HG03175 (cell line): ENCODE measurements around the gene KAT8.
A peak's percentile ranks its signal among the peaks of the same experiment; 100 is the strongest.
"Not testable (repeated sequence)": the region's sequence is repeated elsewhere in the genome, so short reads cannot be mapped to it uniquely, and the experiment has no call there.

ENCODE experiments used
- ATAC-seq: cut with Tn5 transposase; IDR thresholded peaks from one replicate; pipeline ENCODE4 v1.9.1; 2021; ENCODE audit warnings: mild to moderate bottlenecking, moderate library complexity; ENCODE audit not compliant: unreplicated experiment

KAT8 gene

DNA sequence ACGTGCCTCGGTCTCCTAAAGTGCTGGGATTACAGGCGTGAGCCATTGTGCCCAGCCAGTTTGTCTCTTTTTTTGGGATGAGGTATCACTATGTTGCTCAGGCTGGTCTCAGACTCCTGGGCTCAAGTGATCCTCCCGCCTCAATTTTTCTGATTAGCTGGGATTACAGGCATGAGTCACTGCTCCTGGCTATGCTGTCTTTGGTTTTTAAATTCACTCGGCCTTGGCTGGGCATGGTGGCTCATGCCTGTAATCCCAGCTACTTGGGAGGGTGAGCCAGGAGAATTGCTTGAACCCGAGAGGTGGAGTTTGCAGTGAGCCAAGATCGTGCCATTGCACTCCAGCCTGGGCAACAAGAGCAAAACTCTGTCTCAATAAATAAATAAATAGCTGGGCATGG, 27.0 kb downstream of the KAT8 start:
- not testable (repeated sequence) for ATAC-seq

DNA sequence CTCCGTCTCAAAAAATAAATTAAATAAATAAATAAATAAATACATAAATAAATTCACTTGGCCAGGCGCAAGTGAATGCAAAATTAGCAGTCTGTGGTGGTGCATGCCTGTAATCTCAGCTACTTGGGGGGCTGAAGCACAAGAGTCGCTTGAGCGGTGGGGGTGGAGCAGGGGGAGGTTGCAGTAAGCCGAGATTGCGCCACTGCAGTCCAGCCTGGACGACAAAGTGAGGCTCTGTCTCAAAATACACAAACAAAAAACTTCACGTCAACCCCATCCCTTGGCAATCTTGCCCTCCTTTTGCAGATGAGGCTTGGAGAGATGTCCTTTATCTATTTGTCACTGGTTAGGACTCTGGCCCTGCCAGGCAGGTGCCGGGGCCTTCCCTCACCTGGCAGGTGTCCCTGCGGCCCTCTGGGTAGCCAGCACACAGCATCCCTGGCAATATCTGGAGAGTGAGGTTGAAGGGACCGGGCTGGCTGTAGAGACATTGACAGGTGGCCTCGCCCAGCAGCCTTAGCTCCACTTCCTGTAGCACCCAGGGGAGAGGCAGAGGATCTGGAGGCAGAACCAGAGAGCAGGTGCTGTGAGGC, 28.0 kb downstream of the KAT8 start:
- ATAC-seq = no peak

DNA sequence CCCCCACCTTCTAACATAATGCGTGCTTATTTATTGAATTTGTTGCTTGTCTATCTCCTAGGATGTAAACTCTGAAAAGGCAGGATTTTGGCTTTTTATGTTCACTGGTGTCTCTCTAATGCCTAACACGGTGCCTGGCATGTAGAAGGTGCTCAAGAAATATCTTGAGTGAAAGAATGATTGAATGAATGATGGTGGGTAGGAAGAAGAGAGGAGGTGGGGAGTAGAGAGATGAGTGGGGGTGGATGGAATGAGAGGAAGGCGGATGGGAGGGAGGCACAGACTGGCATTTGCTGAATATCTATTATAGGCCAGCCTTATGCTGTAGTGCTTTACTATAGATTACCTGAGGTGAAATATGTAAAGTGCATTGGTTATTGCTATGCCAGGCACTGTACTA, 30.1 kb downstream of the KAT8 start:
- ATAC-seq = no peak

DNA sequence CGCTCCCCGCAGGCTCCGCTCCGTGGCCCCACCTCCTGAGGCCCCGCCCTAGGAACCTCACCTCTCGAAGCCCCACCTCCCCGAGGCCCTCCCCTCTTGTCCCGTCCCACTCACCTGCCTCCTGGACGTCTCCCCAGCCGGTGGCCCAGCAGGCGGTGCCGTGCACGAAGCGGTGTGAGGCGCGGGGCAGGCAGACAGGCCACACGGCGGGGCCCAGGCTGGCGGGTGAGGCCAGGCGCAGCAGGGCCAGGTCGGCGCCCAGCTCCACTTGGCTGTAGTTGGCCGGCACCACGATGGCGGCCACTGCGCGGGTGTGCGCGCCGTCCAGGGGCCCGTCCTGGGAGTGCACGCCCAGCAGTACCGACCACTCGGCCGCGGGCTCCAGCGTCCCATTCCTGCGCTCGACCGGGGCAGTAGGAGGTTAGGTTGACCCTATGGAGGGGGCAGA, 30.8 kb downstream of the KAT8 start:
- no peak for ATAC-seq

DNA sequence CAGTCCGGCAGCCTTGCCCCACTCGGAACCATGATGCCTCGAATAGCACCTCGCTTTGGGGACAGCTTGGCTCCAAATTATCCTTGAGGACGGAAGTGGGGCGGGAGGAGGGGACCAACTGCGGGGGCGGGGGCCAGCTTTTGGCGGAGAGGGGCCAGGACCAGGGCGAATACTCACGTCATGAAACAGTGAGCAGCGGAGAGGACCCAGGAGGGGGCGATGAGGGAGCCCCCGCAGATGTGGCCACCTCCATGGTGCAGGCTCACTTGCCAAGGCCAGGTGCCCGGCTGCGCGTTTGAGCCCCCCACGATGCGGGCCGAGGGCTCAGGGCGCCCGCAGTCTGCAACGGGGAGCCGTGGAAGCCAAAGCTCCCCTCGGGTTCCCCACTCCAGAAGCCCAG, 31.4 kb downstream of the KAT8 start:
- no peak for ATAC-seq

DNA sequence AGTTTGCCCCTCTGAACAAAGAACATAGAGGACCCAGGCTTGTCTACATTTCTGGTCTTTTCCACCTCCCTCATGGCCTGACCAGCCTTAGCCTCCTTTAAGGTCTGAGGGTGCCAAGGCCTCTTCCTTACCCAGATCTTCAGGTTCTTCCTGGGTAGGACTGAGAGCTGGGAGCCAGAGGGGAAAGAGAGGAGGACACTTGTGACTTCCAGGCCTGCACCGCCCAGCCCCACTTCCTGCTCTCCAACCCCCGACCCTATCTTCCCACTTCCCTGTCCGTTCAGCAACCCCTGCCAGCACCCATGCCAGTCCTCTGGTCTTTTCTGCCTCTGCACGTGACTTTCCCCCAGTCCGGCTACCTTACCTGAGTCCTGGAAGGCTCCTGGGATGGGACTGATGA, 31.9 kb downstream of the KAT8 start:
- no peak for ATAC-seq

DNA sequence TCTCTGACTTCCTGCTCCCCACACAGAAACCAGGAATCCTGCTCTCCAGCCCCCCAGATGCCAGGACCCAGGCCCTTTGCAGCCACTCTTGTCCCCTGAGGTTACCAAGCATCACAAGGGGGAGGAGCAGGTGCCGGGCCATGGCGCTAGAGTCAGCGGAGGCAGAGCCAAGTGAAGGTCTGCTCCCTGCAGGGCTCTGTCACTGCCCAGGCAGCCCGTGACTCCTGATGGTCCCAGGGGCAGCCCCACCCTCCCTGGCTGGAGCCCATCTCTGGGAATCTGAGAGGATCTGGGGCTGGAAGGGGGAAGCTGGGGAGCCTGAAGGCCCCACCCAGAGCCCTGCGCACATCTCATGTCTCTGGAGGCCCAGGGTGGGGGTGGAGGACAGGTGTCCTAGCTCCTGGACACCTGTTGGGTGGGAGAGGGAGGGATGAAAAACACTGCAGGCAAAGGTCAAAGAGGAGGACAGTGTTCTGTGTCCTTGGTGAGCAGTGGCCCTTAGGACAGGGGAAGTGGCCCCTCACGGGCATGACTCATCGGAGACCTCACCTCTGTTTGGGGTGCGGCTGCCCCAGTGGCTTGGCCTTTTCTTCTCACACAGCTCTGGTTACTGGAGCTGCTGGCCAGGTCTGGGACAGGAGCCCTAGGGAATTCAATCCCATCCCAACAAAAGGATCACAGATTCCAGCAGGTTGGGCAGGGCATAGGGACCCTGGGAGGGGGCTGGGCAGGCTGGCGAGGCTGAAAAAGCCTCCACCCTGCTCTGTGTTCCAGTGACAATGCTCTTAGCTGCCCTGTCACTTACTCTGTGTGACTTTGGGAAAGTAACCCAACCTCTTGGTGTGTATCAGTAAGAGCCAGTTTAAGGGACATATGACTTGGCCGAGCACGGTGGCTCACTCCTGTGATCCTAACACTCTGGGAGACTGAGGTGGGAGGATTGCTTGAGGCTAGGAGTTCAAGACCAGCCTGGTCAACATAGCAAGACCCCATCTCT, 32.7 kb downstream of the KAT8 start, which contains the start of gene PRSS36:
Gene PRSS36, minus strand, starts transcription at position 173 of the 997 bp plus-strand sequence. Its CDS starts 31 bp downstream, at position 142.
- no peak for ATAC-seq

DNA sequence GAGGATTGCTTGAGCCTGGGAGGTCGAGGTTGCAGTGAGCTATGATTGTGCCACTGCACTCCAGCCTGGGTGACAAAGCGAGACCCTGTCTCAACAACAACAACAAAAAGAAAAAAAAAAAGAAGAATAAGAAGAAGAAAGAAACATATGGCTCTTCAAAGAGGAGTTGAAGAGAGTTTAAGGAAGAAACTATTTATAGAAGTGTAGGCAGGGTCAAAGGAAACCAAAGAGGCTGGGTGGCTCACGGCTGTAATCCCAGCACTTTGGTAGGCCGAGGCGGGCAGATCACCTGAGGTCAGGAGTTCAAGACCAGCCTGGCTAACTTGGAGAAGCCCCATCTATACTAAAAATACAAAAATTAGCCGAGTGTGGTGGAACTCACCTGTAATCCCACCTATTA, 33.5 kb downstream of the KAT8 start:
- not testable (repeated sequence) for ATAC-seq

DNA sequence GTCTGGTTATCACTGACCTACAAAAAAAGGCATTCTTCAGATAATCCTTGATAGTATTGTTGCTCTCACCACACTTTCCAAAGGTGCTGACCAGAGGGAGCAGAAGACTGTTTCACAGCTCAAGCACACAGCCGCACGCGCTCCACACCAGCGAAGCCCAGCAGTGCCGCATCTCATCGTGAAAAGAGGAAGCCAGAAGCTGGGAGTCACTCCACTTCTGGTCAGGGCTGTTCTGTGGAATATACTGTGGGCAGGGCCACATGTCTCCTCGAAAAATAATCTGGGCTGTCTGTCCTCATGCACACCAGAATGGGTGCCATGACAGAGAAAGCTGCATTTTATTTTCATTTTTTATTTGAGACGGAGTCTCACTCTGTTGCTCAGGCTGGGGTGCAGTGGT, 39.7 kb downstream of the KAT8 start:
- ATAC-seq = no peak

DNA sequence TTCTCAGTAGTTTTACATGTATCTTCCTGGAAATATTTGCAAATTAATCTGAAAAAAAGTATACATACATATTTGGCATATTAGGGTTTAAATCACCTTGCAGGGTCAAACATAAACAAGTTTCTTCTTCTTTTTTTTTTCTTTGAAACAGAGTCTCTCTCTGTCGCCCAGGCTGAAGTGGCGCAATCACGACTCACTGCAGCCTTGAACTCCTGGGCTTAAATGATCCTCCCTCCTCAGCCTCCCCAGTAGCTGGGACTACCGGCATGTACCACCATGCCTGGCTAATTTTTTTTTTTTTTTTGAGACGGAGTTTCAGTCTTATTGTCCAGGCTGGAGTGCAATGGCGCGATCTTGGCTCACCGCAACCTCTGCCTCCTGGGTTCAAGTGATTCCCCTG, 49.9 kb downstream of the KAT8 start:
- ATAC-seq = no peak

DNA sequence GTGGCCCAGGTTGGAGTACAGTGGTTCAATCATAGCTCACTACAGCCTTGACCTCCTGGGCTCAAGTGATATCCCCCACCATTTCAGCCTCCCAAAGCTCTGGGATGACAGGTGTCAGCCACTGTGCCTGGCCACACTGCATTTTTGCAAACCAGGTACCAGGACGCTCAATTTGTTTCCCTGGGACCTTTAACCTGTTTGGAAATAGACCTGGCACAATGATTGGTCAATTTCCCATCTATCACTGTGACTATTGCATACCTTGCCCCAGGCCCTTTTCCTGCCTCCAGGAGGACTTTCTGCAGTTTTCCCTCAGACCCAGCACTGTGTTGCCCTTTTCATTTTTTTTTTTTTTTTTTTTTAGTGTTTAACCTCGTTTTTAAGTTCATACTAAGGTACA, 51.4 kb downstream of the KAT8 start:
- ATAC-seq = no peak

DNA sequence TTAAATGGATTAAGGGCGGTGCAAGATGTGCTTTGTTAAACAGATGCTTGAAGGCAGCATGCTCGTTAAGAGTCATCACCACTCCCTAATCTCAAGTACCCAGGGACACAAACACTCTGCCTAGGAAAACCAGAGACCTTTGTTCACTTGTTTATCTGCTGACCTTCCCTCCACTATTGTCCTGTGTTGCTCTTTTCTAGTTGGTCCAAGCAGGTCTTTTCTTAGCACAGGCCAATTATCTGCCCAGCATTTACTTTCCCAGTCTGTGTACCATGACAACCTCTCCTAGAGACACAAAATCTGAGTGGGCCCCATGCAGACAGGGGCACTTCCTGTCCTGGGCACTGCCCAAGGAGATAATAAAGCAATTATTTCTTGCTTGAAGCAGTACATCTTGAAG, 52.6 kb downstream of the KAT8 start:
- ATAC-seq = not testable (repeated sequence)

DNA sequence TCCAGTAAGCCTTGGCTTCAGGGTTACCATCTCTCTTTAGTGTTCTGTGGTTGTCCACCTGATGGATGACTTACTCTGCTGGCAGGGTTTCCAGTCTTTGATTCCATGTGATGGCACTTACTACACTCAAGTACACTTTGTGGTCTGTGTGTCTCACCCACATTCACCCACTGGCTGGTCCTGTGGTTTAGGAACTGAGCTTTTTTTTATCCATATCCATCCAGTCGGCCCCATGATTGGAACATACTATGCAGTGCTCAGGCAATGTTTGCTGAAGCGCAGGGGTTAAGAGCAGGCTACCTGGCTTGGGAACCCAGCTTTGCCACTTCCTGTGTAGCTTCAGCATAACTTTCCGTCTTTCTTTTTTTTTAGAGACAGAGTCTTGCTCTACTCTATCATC, 59.7 kb downstream of the KAT8 start:
- no peak for ATAC-seq

DNA sequence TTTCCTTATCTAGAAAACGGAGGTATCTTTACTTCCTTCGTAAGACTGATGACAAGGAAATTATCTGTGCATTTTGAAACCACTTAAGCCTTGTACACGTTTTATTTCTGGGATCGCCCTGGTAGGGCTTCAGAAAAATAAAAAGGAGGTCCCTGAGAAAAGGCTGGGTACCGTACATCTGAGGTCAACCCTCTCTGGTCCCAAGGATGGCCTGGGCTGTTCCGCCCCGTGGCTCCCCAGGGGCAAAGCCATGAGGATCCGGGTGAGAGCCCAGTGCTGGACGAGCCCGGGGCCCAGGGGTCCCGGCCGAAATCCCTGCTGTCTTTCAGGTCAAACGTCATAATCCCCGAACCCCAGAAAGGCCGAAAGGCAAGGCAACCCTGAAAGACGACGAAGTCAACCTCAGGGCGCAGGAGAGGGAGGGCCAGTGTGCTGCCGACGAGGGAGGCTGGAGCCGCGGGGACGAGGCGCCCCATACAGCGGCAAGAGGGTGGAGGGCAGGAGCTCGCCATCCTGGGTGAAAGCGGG, 61.8 kb downstream of the KAT8 start:
- peak; percentile 9 for ATAC-seq

DNA sequence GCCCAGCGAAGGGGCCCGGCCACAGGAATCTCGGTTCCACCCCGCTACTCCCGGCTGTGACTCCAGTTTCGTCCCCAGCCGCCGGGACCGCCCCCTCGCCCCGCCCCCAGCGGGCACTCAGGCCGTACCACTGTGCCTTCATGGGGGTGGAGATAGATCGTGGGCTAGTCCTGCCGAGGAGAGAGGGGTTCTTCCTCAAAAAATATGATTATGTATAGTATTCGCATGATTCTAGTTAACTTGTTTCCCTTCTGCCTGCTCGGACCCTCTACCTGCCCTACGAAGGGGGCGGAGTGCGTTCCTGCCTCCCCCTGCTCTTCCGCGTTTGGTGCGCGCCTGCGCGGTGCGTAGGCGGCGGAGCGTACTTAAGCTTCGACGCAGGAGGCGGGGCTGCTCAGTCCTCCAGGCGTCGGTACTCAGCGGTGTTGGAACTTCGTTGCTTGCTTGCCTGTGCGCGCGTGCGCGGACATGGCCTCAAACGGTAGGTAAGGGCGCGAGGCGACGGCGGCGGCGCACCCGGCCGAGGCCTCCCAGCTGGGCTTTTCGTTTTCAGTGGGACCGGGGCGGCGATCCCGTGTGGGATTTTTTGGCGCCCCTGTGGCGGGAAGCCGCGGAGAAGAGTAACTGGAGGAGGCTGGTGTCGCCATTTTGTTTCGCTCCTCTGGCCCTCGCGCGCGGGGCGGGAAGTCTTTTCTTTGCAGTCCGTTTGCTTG, 62.4 kb downstream of the KAT8 start, which contains the start of gene FUS:
Gene FUS, plus strand, starts transcription at position 393 of the 713 bp plus-strand sequence. Its CDS starts 76 bp downstream, at position 469.
- peak; percentile 50 for ATAC-seq
